H1 (cell line): ENCODE data around the gene MCF2L2. TPM values are rescaled to one million over a fixed set of nuclear protein-coding genes. Genes with fewer than 3 reads are reported as not detected.

Experiments used
- CTCF ChIA-PET: fragments of 300-600 bp; sonication (Branson Sonifier 250); formaldehyde crosslinking; loops from one replicate; lab custom pipeline; 2021; ENCODE audit not compliant: partially characterized antibody; lab: Charles Lee
- POLR2A ChIA-PET: fragments of 300-600 bp; sonication (Branson Sonifier 250); formaldehyde crosslinking; loops from one replicate; lab custom pipeline; 2021; ENCODE audit warnings: inconsistent platforms; ENCODE audit not compliant: partially characterized antibody; lab: Charles Lee
- DNase-seq, 2 experiments: peaks; one replicate each; pipeline versions ENCODE4 v3.0.0 to v3.0.0-alpha.2; 2010 to 2022; ENCODE audit warnings: low spot score in 2 of 2, low read depth in 1 of 2, mixed read lengths in 1 of 2
- FAIRE-seq: peaks from 2 replicates; lab custom pipeline; 2011; peaks lifted over from hg19 to GRCh38; lab: Jason Lieb, UNC
- H2AFZ ChIP-seq: 2 replicates; pipeline ENCODE4 v1.8.1; 2012; ENCODE audit warnings: low read length, inconsistent platforms
- H2AK5ac ChIP-seq: 2 replicates; pipeline ENCODE4 v1.6.1; 2013; ENCODE audit warnings: low read depth, low read length
- H2BK120ac ChIP-seq: replicated peaks from 2 replicates; pipeline ENCODE3; 2013; ENCODE audit warnings: low read depth, low read length, inconsistent platforms
- H2BK12ac ChIP-seq: 2 replicates; pipeline ENCODE4 v1.6.1; 2013; ENCODE audit warnings: low read depth, low read length
- H2BK15ac ChIP-seq: 2 replicates; pipeline ENCODE4 v1.6.1; 2013; ENCODE audit warnings: low read length
- H2BK20ac ChIP-seq: 2 replicates; pipeline ENCODE4 v1.6.1; 2013; ENCODE audit warnings: low read length
- H2BK5ac ChIP-seq: 2 replicates; pipeline ENCODE4 v1.6.1; 2013; ENCODE audit warnings: low read depth, low read length
- H3K14ac ChIP-seq: 2 replicates; pipeline ENCODE4 v1.6.1; 2013; ENCODE audit warnings: inconsistent platforms; ENCODE audit not compliant: insufficient read length
- H3K18ac ChIP-seq: 2 replicates; pipeline ENCODE4 v1.6.1; 2013; ENCODE audit warnings: low read length; ENCODE audit errors: extremely low read depth
- H3K23ac ChIP-seq: 2 replicates; pipeline ENCODE4 v1.6.1; 2013; ENCODE audit warnings: inconsistent platforms; ENCODE audit not compliant: insufficient read length
- H3K23me2 ChIP-seq: 2 replicates; pipeline ENCODE4 v1.6.1; 2013; ENCODE audit warnings: low read depth, low read length
- H3K27ac ChIP-seq: 2 replicates; pipeline ENCODE4 v1.6.1; 2011; ENCODE audit warnings: low read depth, low read length, inconsistent platforms
- H3K27me3 ChIP-seq, 4 experiments: replicated peaks in 1 of 4; 1 replicate in 1 of 4; 2 replicates in 3 of 4; pipeline versions ENCODE4 v1.6.1 to v1.8.1; 2011 to 2013; ENCODE audit warnings: low read length in 3 of 4, mild to moderate bottlenecking in 3 of 4, inconsistent platforms in 2 of 4, mixed read lengths in 2 of 4, moderate library complexity in 1 of 4; ENCODE audit not compliant: control insufficient read depth in 3 of 4, insufficient read depth in 3 of 4; ENCODE audit errors: extremely low read depth in 1 of 4
- H3K36me3 ChIP-seq, 4 experiments: 2 replicates each; pipeline versions ENCODE4 v1.6.1 to v1.8.1; 2011 to 2013; ENCODE audit warnings: mild to moderate bottlenecking in 4 of 4, low read length in 3 of 4, moderate library complexity in 2 of 4, control low read depth in 1 of 4, inconsistent platforms in 1 of 4; ENCODE audit not compliant: insufficient read depth in 4 of 4, control insufficient read depth in 2 of 4
- H3K4ac ChIP-seq: replicated peaks from 2 replicates; pipeline ENCODE3; 2013; ENCODE audit warnings: low read length, low read depth, mixed read lengths, inconsistent platforms; ENCODE audit not compliant: insufficient read length
- H3K4me1 ChIP-seq, 4 experiments: replicated peaks in 1 of 4; 1 replicate in 1 of 4; 2 replicates in 3 of 4; pipeline versions ENCODE4 v1.6.1 to v1.8.1; 2011 to 2013; ENCODE audit warnings: low read length in 3 of 4, inconsistent platforms in 2 of 4, mixed read lengths in 1 of 4; ENCODE audit not compliant: insufficient read depth in 4 of 4, control insufficient read depth in 3 of 4
- H3K4me2 ChIP-seq, 2 experiments: 2 replicates each; pipeline versions ENCODE4 v1.6.1 to v1.8.1; 2011 to 2013; ENCODE audit warnings: low read depth in 2 of 2, low read length in 2 of 2, control low read depth in 1 of 2, inconsistent platforms in 1 of 2, mild to moderate bottlenecking in 1 of 2; ENCODE audit not compliant: insufficient read depth in 1 of 2
- H3K4me3 ChIP-seq, 4 experiments: fragments of 200-600, 300-600 bp in 1 of 4; sonication (generic), shearing (Covaris generic), sonication (Bioruptor Twin) in 1 of 4; 2 replicates each; pipeline versions ENCODE4 v1.5.1 to v1.8.1; 2011 to 2016; ENCODE audit warnings: low read length in 4 of 4, low read depth in 3 of 4, control low read depth in 2 of 4, inconsistent platforms in 2 of 4, mild to moderate bottlenecking in 2 of 4, mixed read lengths in 1 of 4, moderate library complexity in 1 of 4; ENCODE audit not compliant: insufficient read depth in 2 of 4; ENCODE audit errors: extremely low read depth in 1 of 4
- H3K56ac ChIP-seq: replicated peaks from 2 replicates; pipeline ENCODE3; 2013; ENCODE audit warnings: low read depth, mild to moderate bottlenecking, mixed read lengths, low read length, inconsistent platforms; ENCODE audit not compliant: insufficient read length
- H3K79me1 ChIP-seq: 2 replicates; pipeline ENCODE4 v1.6.1; 2013; ENCODE audit warnings: low read depth, low read length, control low read depth
- H3K79me2 ChIP-seq, 2 experiments: 2 replicates each; pipeline versions ENCODE4 v1.6.1 to v1.8.1; 2012 to 2013; ENCODE audit warnings: low read length in 2 of 2, mild to moderate bottlenecking in 2 of 2, inconsistent platforms in 1 of 2; ENCODE audit not compliant: insufficient read depth in 2 of 2, control insufficient read depth in 1 of 2
- H3K9ac ChIP-seq, 4 experiments: replicated peaks in 1 of 4; 1 replicate in 1 of 4; 2 replicates in 3 of 4; pipeline versions ENCODE4 v1.6.1 to v1.8.1; 2011 to 2013; ENCODE audit warnings: low read depth in 3 of 4, low read length in 3 of 4, control low read depth in 2 of 4, mild to moderate bottlenecking in 2 of 4, moderate library complexity in 2 of 4, inconsistent platforms in 1 of 4; ENCODE audit errors: extremely low read depth in 1 of 4
- H3K9me3 ChIP-seq, 2 experiments: 2 replicates each; pipeline versions ENCODE4 v1.6.1 to v1.8.1; 2012 to 2013; ENCODE audit warnings: mild to moderate bottlenecking in 2 of 2, moderate library complexity in 2 of 2, control low read depth in 1 of 2, inconsistent platforms in 1 of 2, low read depth in 1 of 2, low read length in 1 of 2, mixed read lengths in 1 of 2; ENCODE audit not compliant: insufficient read depth in 2 of 2
- H4K20me1 ChIP-seq, 2 experiments: replicated peaks in 1 of 2; 2 replicates each; pipeline versions ENCODE3 to v1.8.1; 2011 to 2013; ENCODE audit warnings: inconsistent platforms in 2 of 2, low read length in 2 of 2, mild to moderate bottlenecking in 1 of 2; ENCODE audit not compliant: insufficient read depth in 2 of 2, control insufficient read depth in 1 of 2
- H4K5ac ChIP-seq: 2 replicates; pipeline ENCODE4 v1.6.1; 2013; ENCODE audit warnings: low read length, low read depth, mixed read lengths, inconsistent platforms; ENCODE audit not compliant: insufficient read length
- H4K8ac ChIP-seq: 2 replicates; pipeline ENCODE4 v1.8.0; 2013; ENCODE audit warnings: mild to moderate bottlenecking, moderate library complexity, low read length, inconsistent platforms; ENCODE audit not compliant: insufficient read depth; ENCODE audit errors: extremely low read depth
- H4K91ac ChIP-seq: replicated peaks from 2 replicates; pipeline ENCODE3; 2013; ENCODE audit warnings: low read length, mixed read lengths, inconsistent platforms; ENCODE audit not compliant: insufficient read length
- ATF3 ChIP-seq: IDR thresholded peaks from 2 replicates; pipeline ENCODE4 v1.6.1; 2011; ENCODE audit warnings: low read depth, mild to moderate bottlenecking, low read length; ENCODE audit not compliant: insufficient read depth
- BACH1 ChIP-seq: IDR thresholded peaks from 2 replicates; pipeline ENCODE4 v1.6.1; 2012; ENCODE audit warnings: low read length, improper control_type of control experiment
- CEBPB ChIP-seq: IDR thresholded peaks from 2 replicates; pipeline ENCODE4 v1.6.1; 2012; ENCODE audit warnings: low read depth, low read length
- CTBP2 ChIP-seq: IDR thresholded peaks from 2 replicates; pipeline ENCODE4 v1.7.0; 2011; ENCODE audit warnings: borderline replicate concordance, mild to moderate bottlenecking, moderate library complexity, mixed read lengths, low read length; ENCODE audit not compliant: insufficient read depth, insufficient read length
- FOSL1 ChIP-seq: IDR thresholded peaks from 2 replicates; pipeline ENCODE4 v1.6.1; 2011; ENCODE audit warnings: mild to moderate bottlenecking, low read depth, low read length, moderate library complexity; ENCODE audit not compliant: insufficient read depth
- HDAC6 ChIP-seq: IDR thresholded peaks from one replicate; pipeline ENCODE4 v1.7.1; 2012; ENCODE audit warnings: low read depth, mild to moderate bottlenecking, inconsistent platforms, low read length, moderate library complexity
- KDM1A ChIP-seq: fragments of 200-600, 300-600 bp; sonication (generic); IDR thresholded peaks from 2 replicates; pipeline ENCODE4 v1.7.1; 2016; ENCODE audit warnings: mild to moderate bottlenecking, low read length, borderline replicate concordance
- SP4 ChIP-seq: IDR thresholded peaks from 2 replicates; pipeline ENCODE4 v1.6.1; 2012; ENCODE audit warnings: low read length, inconsistent platforms
- WGBS, 2 experiments: shearing (Covaris generic) in 1 of 2; methylation state at CpG; one replicate each; pipeline versions ENCODE4 v1.1.6 to v1.1.7; 2013 to 2015; ENCODE audit warnings: low lambda C conversion rate in 2 of 2, mixed read lengths in 2 of 2, inconsistent platforms in 1 of 2, low coverage in 1 of 2, missing lambda C conversion rate in 1 of 2; ENCODE audit not compliant: insufficient replicate concordance in 2 of 2, insufficient coverage in 1 of 2, insufficient read length in 1 of 2; ENCODE audit errors: extremely low coverage in 1 of 2, missing lambda C conversion rate in 1 of 2; 5-methylcytosine and 5-hydroxymethylcytosine counted together
- polyA plus RNA-seq, 7 experiments: library from polyadenylated mRNA; depleted of rRNA in 3 of 7; stranded (reverse) in 5 of 7; unstranded in 2 of 7; fragments of >200 nt in 5 of 7; fragments of 200-250 nt in 2 of 7; gene quantifications; 1 replicate in 5 of 7; 2 replicates in 1 of 7; 4 replicates in 1 of 7; pipeline versions ENCODE4 v1.2.1 to v1.2.3, GENCODE V29; 2011 to 2013; ENCODE audit warnings: missing spikeins in 2 of 7, mixed read lengths in 2 of 7
- total RNA-seq: library from RNA; stranded (reverse); fragmentation: NEBNext Ultra II Directional; extraction: Animal tissue kit (Norgen Biotek cat#: 25700); gene quantifications from 2 replicates; pipeline ENCODE4 v1.2.1, GENCODE V29; 2021

The MCF2L2 gene
- total and polyA plus RNA-seq, 2 of the 8 experiments (the other 6 are each of a cell fraction or from before 2014, with no cell fraction given) = 4.1 to 13.7 TPM

DNA sequence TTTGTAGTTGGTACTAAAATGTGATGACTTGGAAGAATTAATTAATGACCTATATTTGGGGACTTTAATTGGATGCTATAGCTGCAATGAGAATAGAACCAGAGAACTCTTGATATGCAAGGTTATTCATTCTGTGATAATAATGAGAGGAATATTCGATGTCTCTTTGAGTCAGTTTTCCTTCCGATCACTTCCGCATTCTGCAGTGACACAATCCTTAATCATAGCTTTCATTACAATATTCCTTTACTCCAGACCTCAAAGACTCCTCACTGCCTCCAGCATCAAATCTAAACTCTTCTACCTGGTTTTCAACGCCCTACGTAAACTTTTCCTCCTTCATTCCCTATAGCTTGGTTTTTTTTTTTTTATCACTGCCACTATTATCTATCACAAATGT, 153.8 kb downstream of the MCF2L2 start:
- Histone ChIP-seq H3K56ac (no peak overlapping the region), H2AK5ac (no peak overlapping the region), H3K9ac (no peak overlapping the region), H4K5ac (no peak overlapping the region), H3K4me3 (no peak overlapping the region), H4K91ac (no peak overlapping the region), H3K4me2 (no peak overlapping the region), H3K23me2 (no peaks in the 10 kb centered on the region; the same call in 1 of the 2 replicates), H3K36me3 (peaks cover 0 to 6% (median 3%) of the 10 kb centered on the region in 4 experiments; a peak in 2 of 8 replicates), H2AFZ (no peak overlapping the region), H3K27me3 (no peaks in the 10 kb centered on the region), H4K8ac (no peak overlapping the region), H2BK20ac (no peak overlapping the region), H3K18ac (no peak overlapping the region), H3K9me3 (no peaks in the 10 kb centered on the region), H2BK5ac (no peak overlapping the region), H3K4ac (no peak overlapping the region), H3K4me1 (no peaks in the 10 kb centered on the region), H3K79me2 (no peaks in the 10 kb centered on the region), H2BK15ac (no peak overlapping the region), H3K14ac (no peak overlapping the region), H4K20me1 (no peaks in the 10 kb centered on the region), H3K79me1 (no peaks in the 10 kb centered on the region), H2BK12ac (no peak overlapping the region), H3K23ac (no peak overlapping the region), H2BK120ac (no peak overlapping the region), H3K27ac (no peak overlapping the region)
- CTCF ChIA-PET = interaction anchor here (0.6 to 1.4 kb wide), 3 partner anchors 11 to 108 kb away, joined by 3 to 4 read pairs (median 4); no protein-coding TSS in a partner anchor
- 98 to 100% methylated on average over 2 to 5 of the region's 5 CpGs for WGBS, 2 experiments
- TF ChIP-seq CTBP2 (no peak), FOSL1 (no peak), SP4 (no peak), HDAC6 (no peak), KDM1A (no peak), ATF3 (no peak), CEBPB (no peak), BACH1 (no peak)
- FAIRE-seq (no peak), DNase-seq (no peak)
- POLR2A ChIA-PET = no interaction called here
